ENCODE measurements around the gene STRADB.

STRADB gene

DNA sequence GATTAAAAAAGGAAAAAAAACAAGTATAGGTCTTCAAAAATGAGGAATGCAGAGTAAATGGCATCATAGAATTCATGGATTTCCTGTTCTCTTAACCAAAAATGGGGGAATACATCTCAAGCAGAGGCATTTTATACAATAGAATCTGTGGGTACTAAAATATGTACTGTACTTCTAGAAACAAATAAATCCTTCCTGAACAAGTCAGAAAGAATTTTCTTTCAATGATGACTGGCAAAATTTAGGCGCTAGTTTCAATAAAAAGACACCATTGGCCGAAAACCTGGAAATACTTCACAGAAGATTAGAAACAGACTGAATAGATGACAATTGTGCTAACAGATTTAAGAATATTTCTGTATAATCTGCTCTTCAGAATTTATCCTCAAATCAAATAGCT is 15.4 kb upstream of the STRADB start:
- TF ChIP-seq, protein P1, sequence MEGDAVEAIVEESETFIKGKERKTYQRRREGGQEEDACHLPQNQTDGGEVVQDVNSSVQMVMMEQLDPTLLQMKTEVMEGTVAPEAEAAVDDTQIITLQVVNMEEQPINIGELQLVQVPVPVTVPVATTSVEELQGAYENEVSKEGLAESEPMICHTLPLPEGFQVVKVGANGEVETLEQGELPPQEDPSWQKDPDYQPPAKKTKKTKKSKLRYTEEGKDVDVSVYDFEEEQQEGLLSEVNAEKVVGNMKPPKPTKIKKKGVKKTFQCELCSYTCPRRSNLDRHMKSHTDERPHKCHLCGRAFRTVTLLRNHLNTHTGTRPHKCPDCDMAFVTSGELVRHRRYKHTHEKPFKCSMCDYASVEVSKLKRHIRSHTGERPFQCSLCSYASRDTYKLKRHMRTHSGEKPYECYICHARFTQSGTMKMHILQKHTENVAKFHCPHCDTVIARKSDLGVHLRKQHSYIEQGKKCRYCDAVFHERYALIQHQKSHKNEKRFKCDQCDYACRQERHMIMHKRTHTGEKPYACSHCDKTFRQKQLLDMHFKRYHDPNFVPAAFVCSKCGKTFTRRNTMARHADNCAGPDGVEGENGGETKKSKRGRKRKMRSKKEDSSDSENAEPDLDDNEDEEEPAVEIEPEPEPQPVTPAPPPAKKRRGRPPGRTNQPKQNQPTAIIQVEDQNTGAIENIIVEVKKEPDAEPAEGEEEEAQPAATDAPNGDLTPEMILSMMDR (IDR thresholded peaks at IDR 0.05) = no peak

DNA sequence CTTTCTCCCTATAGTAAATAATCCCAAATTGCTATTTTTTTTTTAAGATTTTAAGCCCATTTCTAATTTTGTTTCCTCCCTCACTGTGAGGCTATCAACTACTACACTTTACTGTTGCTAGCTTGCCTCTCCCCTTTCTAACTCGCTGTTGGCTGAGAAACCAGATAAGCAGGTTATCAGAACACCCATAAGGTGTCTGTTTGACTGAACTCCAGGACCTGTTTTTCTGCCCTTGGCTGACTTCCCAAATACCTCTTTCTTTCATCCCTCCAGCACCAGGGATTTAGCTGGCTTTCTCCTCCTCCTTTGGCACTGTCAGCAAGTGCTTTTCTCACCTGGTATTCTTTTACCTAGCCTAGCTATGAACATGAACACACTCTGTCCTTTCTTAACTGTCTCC is 11.4 kb upstream of the STRADB start:
- TF ChIP-seq, protein P1 (IDR thresholded peaks at IDR 0.05) = no peak

DNA sequence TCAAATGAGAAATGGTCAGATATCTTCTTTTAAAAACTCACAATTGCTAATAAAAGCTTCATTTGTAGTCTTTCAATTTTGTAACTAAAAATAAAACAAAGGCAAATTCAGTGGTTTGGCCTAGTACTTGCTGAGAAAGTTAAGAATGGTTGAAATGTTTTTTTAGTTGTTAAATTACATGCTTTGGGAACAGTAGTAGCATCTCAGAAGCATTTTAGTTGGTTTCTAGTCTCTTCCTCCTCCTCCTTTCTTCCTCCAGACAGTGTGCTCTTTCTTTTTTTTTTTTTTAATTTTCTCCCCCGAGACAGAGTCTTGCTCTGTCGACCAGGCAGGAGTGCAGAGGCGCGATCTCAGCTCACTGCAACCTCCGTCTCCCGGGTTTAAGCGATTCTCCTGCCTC is 10.1 kb upstream of the STRADB start:
- TF ChIP-seq, protein P1 (IDR thresholded peaks at IDR 0.05) = no peak

DNA sequence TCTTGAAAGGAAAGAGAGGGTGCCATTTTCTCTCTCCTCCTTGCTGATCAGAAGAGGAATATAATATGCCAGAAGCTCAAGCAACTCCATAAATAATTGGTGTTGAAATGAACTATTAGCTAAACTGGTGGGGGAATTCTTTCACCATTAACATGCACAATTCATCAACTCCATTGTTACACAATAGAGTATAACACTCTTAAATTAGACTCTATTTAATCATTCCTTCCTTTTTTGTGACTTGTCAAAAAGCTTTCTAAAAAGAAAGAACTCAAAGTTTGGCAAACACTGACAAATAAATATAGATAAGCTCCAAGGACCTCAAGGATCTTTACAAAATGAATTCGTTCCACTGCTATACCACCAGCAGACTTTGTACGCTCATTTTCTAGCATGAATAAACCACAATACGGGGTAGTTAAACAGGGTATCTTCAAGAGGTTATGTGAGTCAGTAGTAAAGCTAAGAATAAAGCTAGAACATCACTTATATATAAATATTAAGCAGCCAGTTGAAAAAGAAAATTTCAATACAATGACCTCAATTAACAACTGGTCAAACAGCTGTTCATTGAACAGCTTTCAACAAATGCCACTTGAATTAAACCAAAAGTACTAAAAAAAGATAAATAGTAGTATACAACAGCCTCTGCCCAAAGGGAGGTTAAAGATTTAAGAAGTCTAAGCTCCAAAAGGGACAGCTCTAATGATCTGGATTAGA is 6.6 kb upstream of the STRADB start:
- TF ChIP-seq, protein P1 (IDR thresholded peaks at IDR 0.05) = no peak

DNA sequence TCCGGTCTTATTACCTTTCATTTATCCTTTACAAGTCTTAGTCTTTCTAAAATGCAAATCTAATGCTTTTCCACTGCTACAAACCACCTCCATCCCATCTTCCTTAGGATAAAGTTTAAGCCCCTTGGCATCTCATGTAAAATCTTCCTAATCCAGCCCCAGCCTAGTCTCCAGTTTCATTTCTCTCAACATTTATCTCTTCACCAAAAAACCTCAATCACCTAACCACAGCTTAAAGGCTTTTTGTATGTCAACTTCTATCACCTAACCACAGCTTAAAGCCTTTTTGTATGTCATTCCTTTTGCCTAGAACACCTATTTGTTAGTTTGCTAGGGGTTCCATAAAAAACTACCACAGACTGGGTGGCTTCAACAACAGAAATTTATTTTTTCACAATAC is 4.5 kb upstream of the STRADB start:
- TF ChIP-seq, protein P1 (IDR thresholded peaks at IDR 0.05) = no peak

DNA sequence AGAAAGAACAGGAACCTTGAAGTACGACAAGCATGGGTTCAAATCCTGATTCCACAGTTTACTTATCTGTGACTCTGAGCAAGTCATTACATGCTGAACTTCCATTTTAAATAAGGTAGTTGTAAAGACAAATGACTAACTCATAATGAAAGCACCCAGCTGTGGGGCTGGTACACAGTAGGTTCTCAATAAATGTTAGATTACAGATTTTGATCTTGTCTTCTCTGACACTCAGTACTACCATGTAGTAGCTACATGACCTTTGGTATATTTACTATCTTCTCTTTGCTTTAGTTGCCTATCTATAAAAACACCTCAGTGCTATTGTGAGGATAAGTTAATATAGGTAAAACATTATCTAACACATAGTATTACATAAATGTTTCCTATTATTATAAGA is 3.5 kb upstream of the STRADB start:
- TF ChIP-seq, protein P1 (IDR thresholded peaks at IDR 0.05) = no peak

DNA sequence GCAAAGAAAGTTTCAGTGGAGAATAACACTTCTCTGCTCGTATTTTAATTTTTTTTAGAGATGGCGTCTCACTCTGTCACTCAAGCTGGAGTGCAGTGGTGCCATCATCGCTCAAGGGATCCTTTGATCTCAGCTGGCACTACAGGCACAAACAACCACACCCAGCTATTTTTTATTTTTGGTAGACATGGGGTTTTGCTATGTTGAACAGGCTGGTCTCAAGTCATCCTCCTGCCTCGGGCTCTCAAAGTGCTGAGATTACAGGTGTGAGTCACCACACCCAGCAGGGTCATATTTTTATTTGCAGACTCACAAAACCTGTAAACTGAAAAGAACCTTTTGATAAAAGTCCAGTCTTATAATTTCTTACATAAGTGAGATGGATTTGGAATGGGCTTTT is 2.8 kb upstream of the STRADB start:
- TF ChIP-seq, protein P1 (IDR thresholded peaks at IDR 0.05) = no peak

DNA sequence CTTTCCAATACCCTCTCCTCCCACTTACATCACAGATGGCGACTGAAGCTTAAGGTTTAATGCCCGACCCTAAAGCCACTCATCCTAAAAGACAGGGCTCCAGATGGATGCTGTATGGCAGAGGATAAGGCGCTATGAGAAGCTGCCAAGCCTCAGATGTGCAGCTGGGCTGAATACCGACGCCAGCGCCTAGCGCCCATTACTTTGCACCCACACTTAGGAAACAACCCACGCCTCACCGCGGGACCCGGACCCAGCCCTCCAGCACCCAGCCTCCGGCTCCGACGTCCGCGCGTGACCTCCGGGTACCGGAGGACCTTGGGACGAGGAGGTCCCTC is 617 bp upstream of the STRADB start:
- TF ChIP-seq, protein P1 (IDR thresholded peaks at IDR 0.05) = no peak
